NT2/D1 (cell line): ENCODE measurements around the gene TRABD2B.

Experiments
- SUZ12 ChIP-seq: IDR thresholded peaks from 2 replicates; pipeline ENCODE4 v1.6.1; 2011; ENCODE audit not compliant: insufficient read length, insufficient read depth; ENCODE audit errors: extremely low read depth
- YY1 ChIP-seq: IDR thresholded peaks from 2 replicates; pipeline ENCODE4 v1.6.1; 2011; ENCODE audit not compliant: insufficient read length, insufficient read depth
- ZNF274 ChIP-seq: IDR thresholded peaks from 2 replicates; pipeline ENCODE4 v1.6.1; 2011; ENCODE audit warnings: mild to moderate bottlenecking, low read depth, low read length

DNA sequence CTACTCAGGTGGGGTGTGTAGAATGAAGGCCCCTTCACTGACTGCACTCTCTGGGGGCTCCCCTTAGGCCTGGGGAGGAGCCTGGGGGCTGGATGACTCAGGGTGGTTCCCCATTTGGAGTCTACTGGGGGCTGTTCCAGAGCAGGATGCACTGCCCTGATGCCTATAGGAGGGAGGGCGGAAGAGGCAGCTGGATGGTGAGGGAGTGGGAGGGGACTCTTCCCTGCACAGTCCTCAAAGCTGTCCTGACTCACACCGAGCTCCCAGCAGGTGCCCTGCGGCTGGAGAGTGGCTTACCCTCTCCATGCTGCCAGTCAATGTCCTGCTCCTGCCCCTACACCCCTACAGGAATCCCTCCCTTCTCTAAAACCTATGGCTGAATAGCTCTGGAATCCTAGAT is 204.4 kb downstream of the TRABD2B start:
- TF ChIP-seq SUZ12 (no peak), ZNF274 (no peak), YY1 (no peak)
